ENCODE data around the gene C2orf68.
"Not testable (repeated sequence)": the region's sequence is repeated elsewhere in the genome, so short reads cannot be mapped to it uniquely, and the experiment has no call there.

C2orf68 gene

DNA sequence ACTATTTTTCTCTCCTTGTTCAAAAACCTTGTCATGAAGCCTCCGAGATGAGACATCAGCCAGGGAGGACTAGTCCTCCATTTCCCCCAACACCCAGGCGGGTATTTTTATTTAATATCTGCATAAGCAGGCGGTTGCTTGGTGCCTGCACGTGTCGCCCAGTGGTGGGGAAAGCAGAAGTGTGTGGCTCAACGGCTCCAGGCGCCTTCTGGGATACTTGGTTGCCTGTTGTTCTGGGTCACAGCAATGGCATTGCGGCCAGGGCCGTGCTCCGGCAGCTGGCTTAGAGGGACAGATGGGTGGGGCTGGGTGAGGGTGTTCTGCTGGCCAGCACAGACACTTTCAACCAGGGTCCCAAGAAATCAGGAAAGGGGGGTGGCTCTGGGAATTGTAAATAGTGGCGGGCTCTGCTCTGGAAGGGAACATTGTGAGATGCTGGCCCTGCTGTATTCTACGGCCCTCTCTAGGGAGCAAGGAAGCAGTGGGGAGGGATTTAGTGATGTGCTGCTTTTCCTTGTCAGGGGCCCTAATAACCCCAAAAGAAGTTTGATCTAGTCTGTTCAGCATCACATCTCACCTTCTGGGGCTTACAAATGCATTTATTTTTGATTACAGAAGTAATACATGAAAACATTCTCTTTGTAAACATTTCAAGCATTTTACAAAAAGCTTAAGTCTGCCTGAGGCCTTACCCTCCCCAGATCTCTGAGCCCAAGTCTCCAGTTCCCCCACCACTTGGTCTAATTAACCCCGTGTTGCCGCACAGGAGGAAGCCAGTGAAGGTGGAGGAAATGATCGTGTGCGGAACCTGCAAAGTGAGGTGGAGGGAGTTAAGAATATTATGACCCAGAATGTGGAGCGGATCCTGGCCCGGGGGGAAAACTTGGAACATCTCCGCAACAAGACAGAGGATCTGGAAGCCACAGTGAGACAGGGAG lies 33.4 kb downstream of the C2orf68 start:
- no peak for DNase-seq

GRCh38 chr2:85577386-85578242 lies 34.3 kb downstream of the C2orf68 start, which contains the start of gene VAMP8:
TSS of gene VAMP8 (plus strand) at chr2:85577586. CDS start at chr2:85577647, 61 bp downstream.
- no peak for DNase-seq

DNA sequence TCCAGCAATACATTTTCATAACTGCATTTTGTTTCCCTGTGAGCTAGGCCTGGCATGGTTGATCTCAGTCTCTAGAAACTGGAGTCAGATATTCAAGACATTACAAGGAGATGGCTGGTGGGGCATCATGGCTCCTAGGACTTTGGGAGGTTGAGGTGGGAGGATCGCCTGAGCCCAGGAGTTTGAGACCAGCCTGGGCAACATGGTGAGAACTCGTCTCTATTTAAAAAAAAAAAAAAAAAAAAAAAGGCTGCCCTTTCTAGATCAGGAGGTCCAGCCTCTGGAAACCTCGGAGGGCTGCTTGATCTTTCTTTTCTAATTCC lies 34.8 kb downstream of the C2orf68 start:
- no peak for DNase-seq

GRCh38 chr2:85575739-85576138 lies 36.1 kb downstream of the C2orf68 start:
- no peak for DNase-seq

DNA sequence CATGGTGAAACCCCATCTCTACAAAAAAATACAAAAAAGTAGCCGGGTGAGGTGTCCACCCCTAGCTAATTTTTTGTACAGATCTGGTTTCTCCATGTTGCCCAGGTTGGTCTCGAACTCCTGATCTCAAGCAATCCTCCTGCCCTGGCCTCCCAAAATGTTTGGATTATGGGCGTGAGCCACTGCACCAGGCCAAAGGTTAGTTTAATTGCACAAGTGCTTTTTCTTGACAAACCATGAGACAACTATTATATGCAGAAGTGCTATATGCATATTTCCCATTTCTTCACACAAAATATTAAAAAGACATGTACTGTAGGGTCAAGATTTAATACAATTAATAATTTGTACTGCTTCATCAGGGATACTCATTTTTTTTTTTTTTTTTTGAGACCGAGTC lies 45.6 kb downstream of the C2orf68 start:
- no peak for DNase-seq

DNA sequence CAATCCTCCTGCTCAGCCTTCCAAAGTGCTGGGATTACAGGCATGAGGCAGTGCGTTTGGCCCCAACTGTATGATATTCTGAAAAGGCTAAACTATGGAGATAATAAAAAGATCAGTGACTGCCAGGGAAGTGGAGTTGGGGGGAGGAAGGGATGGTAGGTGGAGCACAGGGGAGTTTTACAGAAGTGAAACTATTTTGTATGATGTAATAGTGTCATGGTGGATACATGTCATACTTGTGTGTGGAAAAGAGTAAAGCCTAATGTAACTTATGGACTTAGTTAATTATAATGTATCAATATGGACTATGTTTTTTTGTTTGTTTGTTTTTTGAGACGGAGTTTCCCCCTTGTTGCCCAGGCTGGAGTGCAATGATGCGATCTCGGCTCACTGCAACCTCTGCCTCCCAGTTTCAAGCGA lies 47.7 kb downstream of the C2orf68 start:
- DNase-seq: no peak

GRCh38 chr2:85561280-85562212 lies 50.3 kb downstream of the C2orf68 start, which contains the start of gene GGCX:
TSS of gene GGCX (minus strand) at chr2:85561493. CDS start at chr2:85561428, 65 bp downstream.
- peak; percentile 87 to 96 for DNase-seq

DNA sequence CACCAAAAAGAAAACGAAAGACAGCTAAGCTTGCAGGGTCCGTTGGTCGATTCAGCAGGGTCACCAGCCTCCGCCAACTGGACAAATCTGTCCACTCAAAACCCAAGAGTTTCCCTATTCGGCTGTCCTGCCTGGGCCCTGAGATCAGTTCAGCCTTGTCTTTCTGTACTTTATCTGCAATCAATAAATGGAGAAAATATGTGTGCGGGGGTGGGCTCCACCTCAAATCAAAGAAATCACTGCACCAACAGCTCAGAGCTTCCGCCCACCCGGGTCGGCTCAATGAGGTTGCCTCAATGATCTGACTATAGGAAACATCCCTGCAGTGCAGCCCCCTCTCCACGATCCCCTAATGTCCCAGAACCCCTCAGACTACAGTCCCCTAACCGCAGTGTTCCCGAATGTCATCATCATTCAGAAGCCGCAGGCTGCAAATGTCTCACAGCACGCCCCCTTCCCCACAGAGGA lies 51.0 kb downstream of the C2orf68 start:
- DNase-seq: no peak

GRCh38 chr2:85560403-85560726 lies 51.5 kb downstream of the C2orf68 start:
- DNase-seq: not testable (repeated sequence)

DNA sequence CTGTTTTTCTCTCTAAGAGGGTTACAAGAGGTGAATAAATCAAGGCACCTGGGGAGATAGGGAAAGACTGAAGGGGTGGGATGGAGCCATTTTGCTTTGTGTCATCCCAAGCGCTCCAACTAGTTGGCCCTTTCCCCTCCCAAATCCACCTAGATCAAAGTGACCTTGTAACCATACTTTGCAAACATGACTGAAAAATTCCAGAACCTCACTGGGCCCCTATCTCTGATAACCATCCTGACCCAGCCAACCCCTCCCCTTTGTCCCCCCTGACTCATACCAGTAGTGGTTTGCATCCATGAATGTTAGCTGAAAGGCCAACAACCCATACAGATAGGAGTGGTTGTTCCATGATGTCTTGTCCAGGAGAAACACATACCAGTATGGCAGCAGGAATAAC lies 53.7 kb downstream of the C2orf68 start:
- DNase-seq: no peak

GRCh38 chr2:85557130-85557529 lies 54.7 kb downstream of the C2orf68 start:
- DNase-seq: no peak
